HG03342 (cell line): ENCODE data around the gene KCNK2.
"Not testable (repeated sequence)": the region's sequence is repeated elsewhere in the genome, so short reads cannot be mapped to it uniquely, and the experiment has no call there.

Experiments
- ATAC-seq: cut with Tn5 transposase; IDR thresholded peaks from one replicate; pipeline ENCODE4 v1.9.1; 2021; ENCODE audit warnings: mild to moderate bottlenecking, moderate library complexity; ENCODE audit not compliant: unreplicated experiment

Gene KCNK2

GRCh38 chr1:215147024-215147423 lies 64.5 kb downstream of the KCNK2 start:
- no peak for ATAC-seq

GRCh38 chr1:215151841-215152549 lies 69.5 kb downstream of the KCNK2 start:
- no peak for ATAC-seq

GRCh38 chr1:215156232-215156631 lies 73.7 kb downstream of the KCNK2 start:
- ATAC-seq: no peak

- no peak for ATAC-seq
Observed at GRCh38 chr1:215160351-215160750, 77.8 kb downstream of the KCNK2 start.

GRCh38 chr1:215163144-215163543 lies 80.6 kb downstream of the KCNK2 start:
- ATAC-seq: not testable (repeated sequence)

GRCh38 chr1:215166886-215167285 lies 84.3 kb downstream of the KCNK2 start:
- no peak for ATAC-seq

- ATAC-seq: no peak
Observed at GRCh38 chr1:215181518-215181917, 99.0 kb downstream of the KCNK2 start.

GRCh38 chr1:215185067-215185620 lies 102.6 kb downstream of the KCNK2 start:
- no peak for ATAC-seq

- no peak for ATAC-seq
Observed at GRCh38 chr1:215188302-215188950, 105.9 kb downstream of the KCNK2 start.

GRCh38 chr1:215192306-215192705 lies 109.8 kb downstream of the KCNK2 start:
- ATAC-seq: no peak

- no peak for ATAC-seq
Observed at GRCh38 chr1:215198021-215198420, 115.5 kb downstream of the KCNK2 start.

GRCh38 chr1:215200121-215200520 lies 117.6 kb downstream of the KCNK2 start:
- no peak for ATAC-seq

- ATAC-seq: no peak
Observed at GRCh38 chr1:215201283-215201682, 118.7 kb downstream of the KCNK2 start.

- ATAC-seq: no peak
Observed at GRCh38 chr1:215202868-215203267, 120.3 kb downstream of the KCNK2 start.

GRCh38 chr1:215210167-215210566 lies 127.6 kb downstream of the KCNK2 start:
- ATAC-seq: no peak

- ATAC-seq: no peak
Observed at GRCh38 chr1:215215846-215216245, 133.3 kb downstream of the KCNK2 start.

GRCh38 chr1:215219372-215219771 lies 136.8 kb downstream of the KCNK2 start:
- ATAC-seq: no peak

GRCh38 chr1:215220346-215220745 lies 137.8 kb downstream of the KCNK2 start:
- ATAC-seq: no peak

- no peak for ATAC-seq
Observed at GRCh38 chr1:215226757-215227156, 144.2 kb downstream of the KCNK2 start.

GRCh38 chr1:215228193-215228592 lies 145.7 kb downstream of the KCNK2 start:
- ATAC-seq: no peak

- ATAC-seq: no peak
Observed at GRCh38 chr1:215241451-215241850, 158.9 kb downstream of the KCNK2 start.

GRCh38 chr1:215243345-215244054 lies 161.0 kb downstream of the KCNK2 start:
- ATAC-seq: no peak
